ENCODE measurements around the gene FGFR2. TPM values are rescaled to one million over a fixed set of nuclear protein-coding genes. Genes with fewer than 3 reads are reported as not detected.

Gene FGFR2
- polyA plus RNA-seq, 1 experiment: not detected

GRCh38 chr10:121526801-121527221 is 71.4 kb downstream of the FGFR2 start:
- Histone ChIP-seq H3K27ac (ENCODE audit: low read depth, low read length) (no peak overlapping the region), H3K27me3 (ENCODE audit: control insufficient read depth, insufficient read depth, low read length) (no peaks in the 10 kb centered on the region), H3K9me3 (ENCODE audit: control insufficient read depth, insufficient read depth, low read length) (peaks cover 44% of the 10 kb centered on the region), H3K4me3 (ENCODE audit: low read depth, low read length) (no peak overlapping the region)
- ChIA-PET CTCF (no interaction called here), POLR2A (no interaction called here)
- TF ChIP-seq CTCF (IDR thresholded peaks at IDR 0.05; ENCODE audit: low read depth, low read length): no peak
- no peak for DNase-seq (ENCODE audit: low read depth, low spot score)

GRCh38 chr10:121526135-121526790 is 72.0 kb downstream of the FGFR2 start:
- Histone ChIP-seq H3K27me3 (ENCODE audit: control insufficient read depth, insufficient read depth, low read length) (no peaks in the 10 kb centered on the region), H3K27ac (ENCODE audit: low read depth, low read length) (no peak overlapping the region), H3K4me3 (ENCODE audit: low read depth, low read length) (no peak overlapping the region), H3K9me3 (ENCODE audit: control insufficient read depth, insufficient read depth, low read length) (peaks cover 38% of the 10 kb centered on the region)
- no peak for DNase-seq (ENCODE audit: low read depth, low spot score)
- no peak for TF ChIP-seq CTCF (IDR thresholded peaks at IDR 0.05; ENCODE audit: low read depth, low read length)
- CTCF ChIA-PET: no interaction called here
- POLR2A ChIA-PET: no interaction called here

DNA sequence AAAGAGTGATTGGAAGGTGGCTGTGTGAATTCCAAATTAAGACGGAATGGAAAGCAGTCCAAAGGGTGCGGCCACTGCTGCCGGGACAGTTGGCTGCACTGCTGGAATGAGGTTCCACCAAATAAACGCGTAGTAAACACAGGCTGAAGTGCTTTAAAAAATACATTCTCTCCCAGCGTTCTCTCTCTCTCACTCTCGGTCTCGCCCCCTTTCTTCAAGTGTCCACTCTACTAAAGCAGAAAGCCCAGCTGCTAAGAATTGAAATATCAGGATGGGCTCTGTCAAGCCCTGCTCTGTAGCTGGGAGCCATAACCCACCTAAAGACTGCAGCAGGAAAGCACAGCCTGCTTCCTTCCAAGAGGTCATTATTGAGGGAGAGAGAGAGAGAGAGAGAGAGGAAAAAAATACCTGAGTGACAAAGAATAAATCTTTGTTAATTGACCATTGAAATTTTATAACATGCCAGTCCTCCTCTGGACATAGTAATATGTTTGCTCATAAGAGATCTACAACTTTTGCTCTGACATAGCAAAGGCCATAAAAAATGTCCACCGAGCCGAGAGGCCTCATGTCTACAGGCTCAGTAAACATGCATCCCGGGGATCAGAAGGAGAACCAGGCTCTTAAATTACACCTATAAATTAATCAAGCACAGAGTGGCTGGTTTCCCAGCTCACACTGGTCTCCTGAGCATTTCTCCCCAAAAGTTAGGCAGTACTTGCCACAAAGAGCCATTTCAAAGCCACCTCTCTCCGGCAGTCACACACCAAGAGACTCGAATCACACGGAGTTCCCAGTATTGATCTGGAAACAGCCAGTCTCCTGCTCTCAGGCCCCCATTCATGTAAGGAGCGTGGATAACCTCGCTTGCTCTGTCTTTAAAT is 72.8 kb downstream of the FGFR2 start:
- Histone ChIP-seq H3K9me3 (ENCODE audit: control insufficient read depth, insufficient read depth, low read length) (peaks cover 33% of the 10 kb centered on the region), H3K4me3 (ENCODE audit: low read depth, low read length) (no peak overlapping the region), H3K27ac (ENCODE audit: low read depth, low read length) (no peak overlapping the region), H3K27me3 (ENCODE audit: control insufficient read depth, insufficient read depth, low read length) (no peaks in the 10 kb centered on the region)
- TF ChIP-seq CTCF (IDR thresholded peaks at IDR 0.05; ENCODE audit: low read depth, low read length): no peak
- no peak for DNase-seq (ENCODE audit: low read depth, low spot score)
- POLR2A ChIA-PET: no interaction called here
- CTCF ChIA-PET: no interaction called here

DNA sequence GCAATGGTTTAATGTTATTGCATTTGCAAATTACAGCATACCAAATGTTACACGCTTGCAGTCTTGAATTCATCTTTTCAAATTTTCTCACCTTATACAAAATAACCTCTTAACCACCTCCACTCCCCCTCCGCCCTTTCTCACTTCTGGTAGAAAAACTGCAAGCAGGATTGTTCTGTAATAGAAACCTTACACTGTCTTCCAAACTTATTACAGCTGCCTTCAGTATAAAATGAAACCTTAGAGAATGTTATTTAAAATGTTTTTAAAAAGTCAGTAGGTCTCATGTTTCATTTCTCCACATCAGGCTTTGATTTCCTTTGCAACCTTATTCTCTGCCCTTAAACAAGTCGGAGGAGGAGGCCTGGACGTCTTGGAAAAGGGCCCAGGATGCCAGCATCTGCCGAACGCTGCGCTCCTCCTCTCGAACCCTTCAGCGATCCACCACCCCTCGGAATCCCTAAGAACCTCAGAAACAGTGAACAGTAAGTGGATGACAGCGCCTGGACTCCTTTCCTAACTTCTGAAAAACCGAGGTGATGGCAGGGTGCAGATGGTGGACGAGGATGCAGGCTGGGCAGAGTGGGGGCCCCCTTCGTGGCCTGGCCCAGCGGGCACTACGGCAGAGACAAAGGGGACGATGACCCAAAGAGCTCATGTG is 74.0 kb downstream of the FGFR2 start:
- no peaks in the 10 kb centered on the region for H3K27me3 ChIP-seq (ENCODE audit: control insufficient read depth, insufficient read depth, low read length)
- H3K4me3 ChIP-seq (ENCODE audit: low read depth, low read length): no peak overlapping the region
- no peak for TF ChIP-seq CTCF (IDR thresholded peaks at IDR 0.05; ENCODE audit: low read depth, low read length)
- CTCF ChIA-PET: no interaction called here
- H3K27ac ChIP-seq (ENCODE audit: low read depth, low read length): no peak overlapping the region
- POLR2A ChIA-PET: no interaction called here
- DNase-seq (ENCODE audit: low read depth, low spot score): no peak
- H3K9me3 ChIP-seq (ENCODE audit: control insufficient read depth, insufficient read depth, low read length): peaks cover 27% of the 10 kb centered on the region

DNA sequence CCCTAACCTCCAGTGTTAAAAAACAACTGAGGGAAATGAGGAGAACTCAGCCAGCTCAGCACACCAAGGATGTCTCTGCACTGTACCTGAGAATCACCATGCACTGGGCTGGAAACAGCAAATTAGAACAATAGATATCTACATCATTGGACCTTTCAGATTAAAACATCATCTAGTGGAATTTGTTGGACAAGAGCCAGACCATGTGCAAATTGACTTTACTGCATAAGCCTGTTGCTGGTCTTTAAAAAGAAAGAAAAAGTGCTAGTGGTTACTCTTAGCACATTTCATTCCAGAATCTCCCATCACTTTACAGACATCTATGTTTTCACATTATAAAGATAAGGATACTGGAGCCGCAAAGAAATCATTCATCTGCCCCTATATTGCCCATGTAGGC is 75.4 kb downstream of the FGFR2 start:
- no peak for DNase-seq (ENCODE audit: low read depth, low spot score)
- CTCF ChIA-PET: no interaction called here
- no peak overlapping the region for H3K27ac ChIP-seq (ENCODE audit: low read depth, low read length)
- POLR2A ChIA-PET: no interaction called here
- no peak overlapping the region for H3K4me3 ChIP-seq (ENCODE audit: low read depth, low read length)
- no peaks in the 10 kb centered on the region for H3K27me3 ChIP-seq (ENCODE audit: control insufficient read depth, insufficient read depth, low read length)
- TF ChIP-seq CTCF (IDR thresholded peaks at IDR 0.05; ENCODE audit: low read depth, low read length): no peak
- H3K9me3 ChIP-seq (ENCODE audit: control insufficient read depth, insufficient read depth, low read length): peaks cover 31% of the 10 kb centered on the region
